ENCODE measurements around the gene MARK3. TPM values are rescaled to one million over a fixed set of nuclear protein-coding genes. Genes with fewer than 3 reads are reported as not detected.

Gene MARK3
- total RNA-seq, 1 donor from 2014 or later: 124 TPM

GRCh38 chr14:103460415-103460814 lies 75.2 kb downstream of the MARK3 start:
- Histone ChIP-seq H3K36me3 (ENCODE audit: insufficient read depth, low read length) (peaks cover 20% of the 10 kb centered on the region), H3K9me3 (ENCODE audit: insufficient read depth, low read depth, low read length) (no peaks in the 10 kb centered on the region), H3K4me1 (ENCODE audit: insufficient read depth, low read length) (no peaks in the 10 kb centered on the region), H3K27ac (ENCODE audit: low read depth, low read length) (no peak overlapping the region), H3K27me3 (ENCODE audit: insufficient read depth, low read length) (no peaks in the 10 kb centered on the region), H4K20me1 (ENCODE audit: insufficient read depth, low read length) (peaks cover 18% of the 10 kb centered on the region), H2AFZ (ENCODE audit: low read depth, low read length) (no peak overlapping the region), H3K4me2 (ENCODE audit: low read length) (no peak overlapping the region), H3K4me3 (ENCODE audit: insufficient read depth, low read depth, low read length) (no peak overlapping the region), H3K79me2 (ENCODE audit: insufficient read depth, low read length) (peaks cover 31% of the 10 kb centered on the region), H3K9ac (ENCODE audit: low read length) (no peak overlapping the region)
- H3K27me3 Mint-ChIP-seq (ENCODE audit: low read depth, unreplicated experiment): no peaks in the 10 kb centered on the region
- no peak overlapping the region for H3K4me3 Mint-ChIP-seq (ENCODE audit: unreplicated experiment)
- peaks cover 19% of the 10 kb centered on the region for H3K36me3 Mint-ChIP-seq (ENCODE audit: low read depth, unreplicated experiment)
- no peak overlapping the region for H3K27ac Mint-ChIP-seq (ENCODE audit: unreplicated experiment)
- H3K4me1 Mint-ChIP-seq (ENCODE audit: low read depth, unreplicated experiment): peaks cover 11% of the 10 kb centered on the region
- FAIRE-seq (no peak), DNase-seq (ENCODE audit: low read depth) (no peak)
- no peak for TF ChIP-seq CTCF (IDR thresholded peaks at IDR 0.05; ENCODE audit: insufficient read depth, low read depth, low read length)
- no peak for TF ChIP-seq EZH2 (IDR thresholded peaks at IDR 0.05; ENCODE audit: insufficient read depth, low read length)
- no peaks in the 10 kb centered on the region for H3K9me3 Mint-ChIP-seq (ENCODE audit: unreplicated experiment)

DNA sequence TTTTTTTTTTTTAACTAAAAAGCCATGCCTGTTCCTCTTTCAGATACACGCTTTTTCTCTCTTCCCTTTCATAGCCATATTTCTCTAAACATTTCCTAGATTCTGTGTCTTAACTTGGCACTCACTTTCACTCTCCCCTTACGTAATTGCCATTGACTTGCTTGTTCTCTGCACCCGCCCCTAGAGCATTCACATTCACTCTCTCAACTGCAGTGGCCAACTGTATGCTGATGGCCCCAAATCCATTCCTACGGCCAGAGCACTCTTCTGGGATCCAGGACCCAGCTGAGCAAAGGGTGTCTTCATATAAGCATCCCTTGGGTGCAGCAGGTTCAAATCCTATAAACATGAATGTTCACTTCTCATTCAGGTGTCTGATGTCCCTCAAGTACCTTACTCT lies 77.9 kb downstream of the MARK3 start:
- no peak for TF ChIP-seq CTCF (IDR thresholded peaks at IDR 0.05; ENCODE audit: insufficient read depth, low read depth, low read length)
- TF ChIP-seq EZH2 (IDR thresholded peaks at IDR 0.05; ENCODE audit: insufficient read depth, low read length): no peak
- no peak overlapping the region for H3K4me3 Mint-ChIP-seq (ENCODE audit: unreplicated experiment)
- Histone ChIP-seq H3K36me3 (ENCODE audit: insufficient read depth, low read length) (peaks cover 37% of the 10 kb centered on the region), H3K4me3 (ENCODE audit: insufficient read depth, low read depth, low read length) (no peak overlapping the region), H3K4me2 (ENCODE audit: low read length) (no peak overlapping the region), H4K20me1 (ENCODE audit: insufficient read depth, low read length) (peaks cover 14% of the 10 kb centered on the region), H3K4me1 (ENCODE audit: insufficient read depth, low read length) (no peaks in the 10 kb centered on the region), H2AFZ (ENCODE audit: low read depth, low read length) (no peak overlapping the region), H3K79me2 (ENCODE audit: insufficient read depth, low read length) (peaks cover 24% of the 10 kb centered on the region), H3K9ac (ENCODE audit: low read length) (no peak overlapping the region), H3K27me3 (ENCODE audit: insufficient read depth, low read length) (no peaks in the 10 kb centered on the region), H3K27ac (ENCODE audit: low read depth, low read length) (no peak overlapping the region), H3K9me3 (ENCODE audit: insufficient read depth, low read depth, low read length) (no peaks in the 10 kb centered on the region)
- H3K9me3 Mint-ChIP-seq (ENCODE audit: unreplicated experiment): no peaks in the 10 kb centered on the region
- no peaks in the 10 kb centered on the region for H3K4me1 Mint-ChIP-seq (ENCODE audit: low read depth, unreplicated experiment)
- no peaks in the 10 kb centered on the region for H3K27me3 Mint-ChIP-seq (ENCODE audit: low read depth, unreplicated experiment)
- DNase-seq (ENCODE audit: low read depth) (no peak), FAIRE-seq (no peak)
- H3K27ac Mint-ChIP-seq (ENCODE audit: unreplicated experiment): peak overlapping the region; percentile 2
- peaks cover 21% of the 10 kb centered on the region for H3K36me3 Mint-ChIP-seq (ENCODE audit: low read depth, unreplicated experiment)

DNA sequence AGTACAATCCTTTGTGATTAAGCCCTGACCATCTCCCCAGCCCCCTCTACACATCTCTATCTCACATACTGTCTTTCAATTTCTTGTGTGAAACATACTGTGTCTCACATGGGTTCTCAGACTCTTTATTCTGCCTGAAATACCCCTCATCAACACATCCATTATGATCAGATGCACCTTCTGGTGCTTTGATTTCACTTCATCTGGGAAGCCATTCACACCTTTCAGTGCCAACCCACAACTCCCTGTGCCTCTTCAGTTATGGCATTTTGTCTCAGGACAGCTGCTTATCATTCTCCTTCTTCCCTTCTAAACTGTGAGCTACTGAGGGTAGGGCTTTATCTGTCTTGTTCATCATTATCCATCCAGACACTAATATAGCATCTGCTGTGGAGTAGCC lies 78.6 kb downstream of the MARK3 start:
- peaks cover 42% of the 10 kb centered on the region for H3K36me3 ChIP-seq (ENCODE audit: insufficient read depth, low read length)
- H3K36me3 Mint-ChIP-seq (ENCODE audit: low read depth, unreplicated experiment): peaks cover 21% of the 10 kb centered on the region
- H3K4me3 ChIP-seq (ENCODE audit: insufficient read depth, low read depth, low read length): no peak overlapping the region

More for the DNA sequence above, 78.6 kb downstream of the MARK3 start:
- DNase-seq (ENCODE audit: low read depth) (no peak), FAIRE-seq (no peak)
- Mint-ChIP-seq H3K4me3 (ENCODE audit: unreplicated experiment) (no peak overlapping the region), H3K27me3 (ENCODE audit: low read depth, unreplicated experiment) (no peaks in the 10 kb centered on the region), H3K27ac (ENCODE audit: unreplicated experiment) (no peak overlapping the region), H3K9me3 (ENCODE audit: unreplicated experiment) (no peaks in the 10 kb centered on the region), H3K4me1 (ENCODE audit: low read depth, unreplicated experiment) (no peaks in the 10 kb centered on the region)
- no peak overlapping the region for H2AFZ ChIP-seq (ENCODE audit: low read depth, low read length)
- no peaks in the 10 kb centered on the region for H3K27me3 ChIP-seq (ENCODE audit: insufficient read depth, low read length)
- H3K4me2 ChIP-seq (ENCODE audit: low read length): no peak overlapping the region
- no peak overlapping the region for H3K27ac ChIP-seq (ENCODE audit: low read depth, low read length)
- TF ChIP-seq CTCF (IDR thresholded peaks at IDR 0.05; ENCODE audit: insufficient read depth, low read depth, low read length) (no peak), EZH2 (IDR thresholded peaks at IDR 0.05; ENCODE audit: insufficient read depth, low read length) (no peak)
- H3K9ac ChIP-seq (ENCODE audit: low read length): no peak overlapping the region
- H3K4me1 ChIP-seq (ENCODE audit: insufficient read depth, low read length): no peaks in the 10 kb centered on the region
- peaks cover 14% of the 10 kb centered on the region for H4K20me1 ChIP-seq (ENCODE audit: insufficient read depth, low read length)
- H3K9me3 ChIP-seq (ENCODE audit: insufficient read depth, low read depth, low read length): no peaks in the 10 kb centered on the region
- H3K79me2 ChIP-seq (ENCODE audit: insufficient read depth, low read length): peaks cover 22% of the 10 kb centered on the region
